HepG2 (cell line): ENCODE results near the gene SAMD4B. TPM values are rescaled to one million over a fixed set of nuclear protein-coding genes. Genes with fewer than 3 reads are reported as not detected.

ENCODE experiments used
- ATF7 ChIP-seq, 2 experiments: fragments of 450-650 bp in 1 of 2; sonication (generic) in 1 of 2; formaldehyde crosslinking in 1 of 2; IDR thresholded peaks; 2 replicates each; pipeline versions ENCODE4 v1.4.0 to v1.6.1; 2016 to 2020; ENCODE audit warnings: antibody characterized with exemption in 1 of 2, mild to moderate bottlenecking in 1 of 2, missing genetic modification reagents in 1 of 2
- CREM ChIP-seq, 2 experiments: sonication (generic) in 1 of 2; formaldehyde crosslinking in 1 of 2; IDR thresholded peaks; 2 replicates each; pipeline versions ENCODE4 v1.4.0 to v1.6.1; 2016 to 2020; ENCODE audit warnings: antibody characterized with exemption in 1 of 2, mild to moderate bottlenecking in 1 of 2, missing genetic modification reagents in 1 of 2
- ERF ChIP-seq: IDR thresholded peaks from 2 replicates; pipeline ENCODE4 v1.6.1; 2018; ENCODE audit warnings: missing biosample characterization, missing genetic modification reagents
- FOXJ3 ChIP-seq: sonication (generic); formaldehyde crosslinking; IDR thresholded peaks from 2 replicates; pipeline ENCODE4 v1.4.0; 2020; ENCODE audit warnings: missing genetic modification reagents, mild to moderate bottlenecking, borderline replicate concordance
- FOXK1 ChIP-seq: sonication (generic); formaldehyde crosslinking; IDR thresholded peaks from 2 replicates; pipeline ENCODE4 v1.4.0; 2020; ENCODE audit warnings: low read depth, missing genetic modification reagents, borderline replicate concordance
- GZF1 ChIP-seq: sonication (generic); formaldehyde crosslinking; IDR thresholded peaks from 2 replicates; pipeline ENCODE4 v1.5.1; 2020; ENCODE audit warnings: mild to moderate bottlenecking, missing genetic modification reagents
- HOXA3 ChIP-seq: sonication (generic); formaldehyde crosslinking; IDR thresholded peaks from 2 replicates; pipeline ENCODE4 v1.5.0; 2020; ENCODE audit warnings: missing genetic modification reagents
- IKZF4 ChIP-seq: sonication (generic); formaldehyde crosslinking; IDR thresholded peaks from 2 replicates; pipeline ENCODE4 v1.5.1; 2020; ENCODE audit warnings: borderline replicate concordance, mild to moderate bottlenecking, low read depth, missing genetic modification reagents; ENCODE audit errors: not compliant biosample characterization
- KMT2B ChIP-seq: IDR thresholded peaks from 2 replicates; pipeline ENCODE4 v1.6.1; 2016; ENCODE audit warnings: missing genetic modification reagents, missing compliant biosample characterization
- MXD4 ChIP-seq: IDR thresholded peaks from 2 replicates; pipeline ENCODE4 v1.6.1; 2016; ENCODE audit warnings: mild to moderate bottlenecking, missing biosample characterization, missing genetic modification reagents
- NR2F6 ChIP-seq, 2 experiments: IDR thresholded peaks; 2 replicates each; pipeline ENCODE4 v1.6.1; 2016; ENCODE audit warnings: antibody characterized with exemption in 1 of 2, mild to moderate bottlenecking in 1 of 2
- PHF5A ChIP-seq: IDR thresholded peaks from one replicate; pipeline ENCODE4 v1.6.1; 2018; ENCODE audit warnings: low read depth, missing genetic modification reagents; ENCODE audit not compliant: unreplicated experiment
- SUZ12 ChIP-seq: fragments of 150-350 bp; IDR thresholded peaks from 2 replicates; pipeline ENCODE4 v1.6.1; 2014; ENCODE audit warnings: low read depth, low read length
- TBL1XR1 ChIP-seq: fragments of 150-350 bp; IDR thresholded peaks from 2 replicates; pipeline ENCODE4 v1.6.1; 2014; ENCODE audit warnings: borderline replicate concordance, low read length; ENCODE audit not compliant: partially characterized antibody
- TRIM24 ChIP-seq: sonication (generic); formaldehyde crosslinking; IDR thresholded peaks from 2 replicates; pipeline ENCODE4 v1.8.0; 2022; ENCODE audit warnings: mild to moderate bottlenecking, missing genetic modification reagents
- ZFP37 ChIP-seq: sonication (generic); formaldehyde crosslinking; IDR thresholded peaks from 2 replicates; pipeline ENCODE4 v1.4.0; 2020; ENCODE audit warnings: missing genetic modification reagents, borderline replicate concordance
- ZNF570 ChIP-seq: sonication (generic); formaldehyde crosslinking; IDR thresholded peaks from 2 replicates; pipeline ENCODE4 v1.4.0; 2020; ENCODE audit warnings: mild to moderate bottlenecking, missing genetic modification reagents, borderline replicate concordance
- ZNF775 ChIP-seq: sonication (generic); formaldehyde crosslinking; IDR thresholded peaks from 2 replicates; pipeline ENCODE4 v1.4.0; 2020; ENCODE audit warnings: missing genetic modification reagents, mild to moderate bottlenecking, moderate library complexity, borderline replicate concordance
- ZNF790 ChIP-seq: sonication (generic); formaldehyde crosslinking; IDR thresholded peaks from 2 replicates; pipeline ENCODE4 v1.8.0; 2022; ENCODE audit warnings: missing genetic modification reagents, mild to moderate bottlenecking, borderline replicate concordance
- ZNF839 ChIP-seq: sonication (generic); formaldehyde crosslinking; IDR thresholded peaks from 2 replicates; pipeline ENCODE4 v1.4.0; 2020; ENCODE audit warnings: missing genetic modification reagents, mild to moderate bottlenecking, borderline replicate concordance
- polyA plus RNA-seq, 8 experiments: library from polyadenylated mRNA; depleted of rRNA in 3 of 8; stranded (reverse) in 7 of 8; unstranded in 1 of 8; fragments of >200 nt; fragmentation: Illumina TruSeq in 4 of 8; extraction: Trizol in 4 of 8; gene quantifications; 2 replicates each; pipeline versions ENCODE4 v1.2.1 to v1.2.3, GENCODE V29; 2011 to 2016; ENCODE audit warnings: low read depth in 4 of 8, missing spikeins in 1 of 8, mixed read lengths in 1 of 8; ENCODE audit not compliant: insufficient read depth in 1 of 8
- total RNA-seq, 5 experiments: library from RNA; depleted of rRNA; stranded (reverse); fragments of >200 nt; fragmentation: Illumina TruSeq; extraction: Trizol; gene quantifications; 2 replicates each; pipeline ENCODE4 v1.2.3, GENCODE V29; 2016; ENCODE audit warnings: low read depth in 1 of 5
- TF ChIP-seq, protein P1 (sequence below): sonication (generic); formaldehyde crosslinking; IDR thresholded peaks from 2 replicates; pipeline ENCODE4 v1.4.0; 2020; ENCODE audit warnings: mild to moderate bottlenecking, missing genetic modification reagents, borderline replicate concordance
- TF ChIP-seq, protein P2 (sequence below): sonication (generic); formaldehyde crosslinking; IDR thresholded peaks from 2 replicates; pipeline ENCODE4 v1.5.0; 2020; ENCODE audit warnings: missing genetic modification reagents

Gene SAMD4B
- total and polyA plus RNA-seq, 2 of the 13 experiments (the other 11 are each of a cell fraction or from before 2014, with no cell fraction given) = 26.0 to 31.8 TPM

DNA sequence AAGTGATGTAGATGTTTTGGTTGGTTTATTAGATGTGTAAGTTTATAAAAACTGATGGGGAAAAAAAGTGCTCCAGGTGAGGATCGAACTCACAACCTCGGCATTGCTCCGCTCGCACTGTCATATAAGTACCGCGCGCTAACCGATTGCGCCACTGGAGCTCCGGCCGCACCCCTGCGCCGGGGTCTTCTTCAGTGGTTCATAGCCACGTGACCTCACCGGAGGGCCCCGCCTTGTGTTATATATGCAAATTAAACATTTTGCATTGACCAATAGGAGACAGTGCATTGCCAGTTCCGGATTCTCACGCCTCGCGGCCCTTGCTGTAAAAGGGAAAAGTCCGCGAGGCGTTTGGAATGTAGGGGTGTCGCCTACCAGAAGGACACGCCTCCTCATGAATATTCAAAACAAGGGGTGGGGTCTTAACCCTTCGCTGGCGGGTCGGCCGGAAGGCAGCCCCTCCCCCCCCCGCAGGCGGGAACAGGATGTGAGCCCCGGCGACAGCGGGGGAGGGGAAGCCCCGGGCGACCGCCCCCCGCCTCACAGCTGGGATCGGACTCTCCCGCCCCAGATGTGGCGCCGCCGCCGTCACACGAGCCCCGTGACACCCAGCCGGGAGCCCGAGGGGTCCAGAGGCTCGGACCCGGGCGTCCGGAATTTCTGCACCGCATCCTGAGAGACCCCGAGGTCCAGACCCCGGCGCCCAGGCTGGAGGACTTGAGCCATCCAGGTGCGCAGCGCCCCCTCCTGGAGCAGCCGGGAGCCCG is 70.1 kb downstream of the SAMD4B start, which contains the start of gene PLEKHG2 (continued):
- TF ChIP-seq SUZ12 (no peak), ERF (CRISPR knock-in tag) (peak; percentile 48; the same call in 1 of the 2 replicates), GZF1 (no peak), CREM (IDR thresholded peaks at IDR 0.05) (peak; percentile 68), CREM (CRISPR knock-in tag; IDR thresholded peaks at IDR 0.05) (no peak), ATF7 (IDR thresholded peaks at IDR 0.05) (peak; percentile 65), ATF7 (CRISPR knock-in tag; IDR thresholded peaks at IDR 0.05) (0 out of 2 replicates have a peak, but pooled peaks have one; percentile 45), KMT2B (CRISPR knock-in tag) (no peak; the same call in 1 of the 2 replicates), MXD4 (CRISPR knock-in tag) (no peak; the same call in 1 of the 2 replicates), PHF5A (CRISPR knock-in tag) (peak; percentile 82), ZNF790 (CRISPR knock-in tag) (peak; percentile 59; the same call in 1 of the 2 replicates), HOXA3 (CRISPR knock-in tag) (peak; percentile 59), ZFP37 (CRISPR knock-in tag) (no peak), ZNF570 (no peak), TBL1XR1 (peak; percentile 26), TRIM24 (CRISPR knock-in tag) (no peak), FOXJ3 (0 out of 2 replicates have a peak, but pooled peaks have one; percentile 37), FOXK1 (0 out of 2 replicates have a peak, but pooled peaks have one; percentile 61), ZNF775 (CRISPR knock-in tag) (no peak), NR2F6 (IDR thresholded peaks at IDR 0.05) (peak; percentile 62; the same call in 1 of the 2 replicates), NR2F6 (CRISPR knock-in tag; IDR thresholded peaks at IDR 0.05) (0 out of 2 replicates have a peak, but pooled peaks have one; percentile 5), ZNF839 (CRISPR knock-in tag) (no peak), IKZF4 (CRISPR knock-in tag) (no peak)
- TF ChIP-seq, protein P1, sequence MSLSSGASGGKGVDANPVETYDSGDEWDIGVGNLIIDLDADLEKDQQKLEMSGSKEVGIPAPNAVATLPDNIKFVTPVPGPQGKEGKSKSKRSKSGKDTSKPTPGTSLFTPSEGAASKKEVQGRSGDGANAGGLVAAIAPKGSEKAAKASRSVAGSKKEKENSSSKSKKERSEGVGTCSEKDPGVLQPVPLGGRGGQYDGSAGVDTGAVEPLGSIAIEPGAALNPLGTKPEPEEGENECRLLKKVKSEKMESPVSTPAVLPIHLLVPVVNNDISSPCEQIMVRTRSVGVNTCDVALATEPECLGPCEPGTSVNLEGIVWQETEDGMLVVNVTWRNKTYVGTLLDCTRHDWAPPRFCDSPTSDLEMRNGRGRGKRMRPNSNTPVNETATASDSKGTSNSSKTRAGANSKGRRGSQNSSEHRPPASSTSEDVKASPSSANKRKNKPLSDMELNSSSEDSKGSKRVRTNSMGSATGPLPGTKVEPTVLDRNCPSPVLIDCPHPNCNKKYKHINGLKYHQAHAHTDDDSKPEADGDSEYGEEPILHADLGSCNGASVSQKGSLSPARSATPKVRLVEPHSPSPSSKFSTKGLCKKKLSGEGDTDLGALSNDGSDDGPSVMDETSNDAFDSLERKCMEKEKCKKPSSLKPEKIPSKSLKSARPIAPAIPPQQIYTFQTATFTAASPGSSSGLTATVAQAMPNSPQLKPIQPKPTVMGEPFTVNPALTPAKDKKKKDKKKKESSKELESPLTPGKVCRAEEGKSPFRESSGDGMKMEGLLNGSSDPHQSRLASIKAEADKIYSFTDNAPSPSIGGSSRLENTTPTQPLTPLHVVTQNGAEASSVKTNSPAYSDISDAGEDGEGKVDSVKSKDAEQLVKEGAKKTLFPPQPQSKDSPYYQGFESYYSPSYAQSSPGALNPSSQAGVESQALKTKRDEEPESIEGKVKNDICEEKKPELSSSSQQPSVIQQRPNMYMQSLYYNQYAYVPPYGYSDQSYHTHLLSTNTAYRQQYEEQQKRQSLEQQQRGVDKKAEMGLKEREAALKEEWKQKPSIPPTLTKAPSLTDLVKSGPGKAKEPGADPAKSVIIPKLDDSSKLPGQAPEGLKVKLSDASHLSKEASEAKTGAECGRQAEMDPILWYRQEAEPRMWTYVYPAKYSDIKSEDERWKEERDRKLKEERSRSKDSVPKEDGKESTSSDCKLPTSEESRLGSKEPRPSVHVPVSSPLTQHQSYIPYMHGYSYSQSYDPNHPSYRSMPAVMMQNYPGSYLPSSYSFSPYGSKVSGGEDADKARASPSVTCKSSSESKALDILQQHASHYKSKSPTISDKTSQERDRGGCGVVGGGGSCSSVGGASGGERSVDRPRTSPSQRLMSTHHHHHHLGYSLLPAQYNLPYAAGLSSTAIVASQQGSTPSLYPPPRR (CRISPR knock-in tag) = peak; percentile 36; the same call in 1 of the 2 replicates
- TF ChIP-seq, protein P2, sequence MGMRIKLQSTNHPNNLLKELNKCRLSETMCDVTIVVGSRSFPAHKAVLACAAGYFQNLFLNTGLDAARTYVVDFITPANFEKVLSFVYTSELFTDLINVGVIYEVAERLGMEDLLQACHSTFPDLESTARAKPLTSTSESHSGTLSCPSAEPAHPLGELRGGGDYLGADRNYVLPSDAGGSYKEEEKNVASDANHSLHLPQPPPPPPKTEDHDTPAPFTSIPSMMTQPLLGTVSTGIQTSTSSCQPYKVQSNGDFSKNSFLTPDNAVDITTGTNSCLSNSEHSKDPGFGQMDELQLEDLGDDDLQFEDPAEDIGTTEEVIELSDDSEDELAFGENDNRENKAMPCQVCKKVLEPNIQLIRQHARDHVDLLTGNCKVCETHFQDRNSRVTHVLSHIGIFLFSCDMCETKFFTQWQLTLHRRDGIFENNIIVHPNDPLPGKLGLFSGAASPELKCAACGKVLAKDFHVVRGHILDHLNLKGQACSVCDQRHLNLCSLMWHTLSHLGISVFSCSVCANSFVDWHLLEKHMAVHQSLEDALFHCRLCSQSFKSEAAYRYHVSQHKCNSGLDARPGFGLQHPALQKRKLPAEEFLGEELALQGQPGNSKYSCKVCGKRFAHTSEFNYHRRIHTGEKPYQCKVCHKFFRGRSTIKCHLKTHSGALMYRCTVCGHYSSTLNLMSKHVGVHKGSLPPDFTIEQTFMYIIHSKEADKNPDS = no peak
